Right lobe of liver (tissue), 4 donors: ENCODE data around the gene MROH2B.

ENCODE experiments used
- CTCF ChIP-seq, 4 donors: fragments of 200-600 bp in 3 of 4; fragments of 450-650 bp in 1 of 4; IDR thresholded peaks; one replicate each; pipeline versions ENCODE4 v1.5.1 to v1.8.0; 2016 to 2022; ENCODE audit warnings: antibody characterized with exemption in 4 of 4, mild to moderate bottlenecking in 2 of 4
- POLR2A ChIP-seq: fragments of 450-650 bp; IDR thresholded peaks from one replicate; pipeline ENCODE4 v1.6.1; 2017; ENCODE audit warnings: antibody characterized with exemption, mild to moderate bottlenecking
- donor health status: DM: no; HTN: no; CAD: no.
- donor health status: DM: no; HTN: no; CAD: no.
- donor health status: DM: no; HTN: yes; CAD: no.

- TF ChIP-seq CTCF (IDR thresholded peaks at IDR 0.05) (no peak), POLR2A (no peak)
These were observed 66.2 kb downstream of the MROH2B start for GRCh38 chr5:41004931-41005330.
